Stimulated activated CD8-positive, alpha-beta memory T cell treated with anti-CD3 and anti-CD28 coated beads, Interleukin-2, amount 100 ng/mL, for 48 hours (primary cell): ENCODE results near the gene HMGB1.
"Not testable (repeated sequence)": the region's sequence is repeated elsewhere in the genome, so short reads cannot be mapped to it uniquely, and the experiment has no call there.

Experiments
- DNase-seq, 2 donors: peaks; one replicate each; pipeline ENCODE4 v3.0.0-alpha.2; 2020; ENCODE audit warnings: low read depth in 2 of 2

Gene HMGB1

DNA sequence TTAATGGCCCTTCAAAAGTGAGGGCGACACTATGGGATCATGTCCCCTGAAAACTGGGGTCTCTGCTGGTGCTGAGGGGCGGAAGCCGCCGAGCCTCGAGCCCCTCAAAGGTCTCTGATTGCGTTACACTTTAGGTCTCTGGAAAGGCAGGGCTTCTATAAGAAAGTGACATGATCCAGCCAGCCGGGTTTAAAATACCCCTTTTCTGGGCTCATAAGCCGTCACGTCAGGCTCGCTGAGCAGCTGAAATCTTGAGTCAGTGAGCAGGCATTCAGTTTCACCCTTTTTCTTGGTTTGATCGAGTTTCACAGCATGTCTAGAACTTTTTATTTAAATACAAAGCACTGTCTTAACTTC, 600 bp upstream of the HMGB1 start:
- DNase-seq = peak in 1 of 2 donors; percentile 7

GRCh38 chr13:30465343-30465592, 468 bp downstream of the HMGB1 start:
- DNase-seq = no peak

DNA sequence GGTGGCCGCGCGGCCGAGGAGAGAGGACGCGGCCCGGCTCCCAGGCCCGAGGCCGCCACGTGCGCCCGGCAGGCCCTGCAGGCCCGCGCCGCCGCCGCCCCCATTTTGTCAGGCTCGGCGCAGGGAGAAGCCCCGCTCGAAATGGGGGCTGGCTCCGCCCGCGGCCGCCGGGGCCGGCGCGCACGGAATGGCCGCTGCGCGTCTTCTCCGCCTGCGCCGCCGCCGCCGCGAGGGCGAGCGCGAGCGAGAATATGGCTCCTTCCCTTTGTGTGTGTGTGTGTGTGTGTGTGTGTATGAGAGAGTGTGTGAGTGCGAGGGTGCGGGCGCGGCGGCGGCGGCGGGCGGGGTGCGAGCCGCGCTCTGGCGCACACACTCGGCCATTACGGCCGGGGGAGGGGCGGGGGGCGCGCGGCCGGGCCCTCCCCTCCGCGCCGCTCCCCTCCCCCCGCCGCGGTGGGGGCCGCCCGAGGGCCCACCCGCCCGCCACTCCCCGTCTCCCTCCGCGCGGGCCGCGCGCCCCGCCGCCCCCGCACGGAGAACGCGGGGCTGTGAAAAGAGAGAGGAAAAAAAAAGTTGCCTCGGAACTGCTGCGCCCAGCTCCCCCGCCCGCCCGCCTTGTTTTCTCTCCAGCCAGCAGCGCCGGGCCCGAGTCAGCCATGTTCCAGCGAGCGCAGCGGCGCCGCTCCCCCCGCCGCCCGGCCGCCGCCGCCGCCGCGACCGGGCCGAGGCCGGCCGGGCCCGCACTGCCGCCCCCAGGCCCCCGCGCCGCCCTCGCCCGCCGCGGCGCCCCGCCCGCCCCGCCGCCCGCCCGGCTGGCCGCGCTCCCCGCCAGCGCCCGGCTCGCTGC, 1.0 kb downstream of the HMGB1 start:
- peak; percentile 51 to 58 for DNase-seq

DNA sequence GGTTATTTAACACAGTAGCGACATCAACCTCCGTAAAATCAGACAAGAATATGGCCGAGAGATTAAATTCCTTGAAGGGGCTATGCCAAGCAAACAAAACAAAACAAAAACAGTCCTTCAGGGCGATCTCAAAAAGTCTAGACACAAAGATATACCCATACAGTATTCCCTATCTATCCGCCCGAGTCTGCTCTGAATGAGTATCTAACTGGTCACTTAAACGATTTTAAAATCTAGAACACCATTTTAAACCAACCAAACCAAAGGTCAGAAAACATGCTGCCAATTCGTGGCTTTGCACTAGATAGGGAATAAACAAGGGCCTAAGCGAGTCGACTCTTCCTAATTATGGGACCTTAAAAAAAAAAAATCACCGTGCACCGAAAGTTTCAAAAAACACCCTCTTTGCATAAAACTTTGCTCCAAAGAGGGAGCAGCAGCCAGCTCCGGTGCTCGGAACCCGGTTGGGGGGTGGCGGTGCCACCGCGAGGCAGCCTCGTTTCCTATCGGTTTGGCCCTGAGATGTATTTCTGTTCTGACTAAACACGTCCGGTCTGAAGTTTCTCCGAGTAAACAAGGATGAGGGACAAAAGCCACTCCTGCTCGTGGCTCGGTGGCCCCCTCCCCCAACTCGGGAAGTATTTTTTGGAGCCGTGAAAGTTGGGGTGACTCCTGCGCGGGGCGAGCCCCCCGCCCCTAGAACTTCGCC, 1.8 kb downstream of the HMGB1 start:
- DNase-seq = peak; percentile 60 to 61

DNA sequence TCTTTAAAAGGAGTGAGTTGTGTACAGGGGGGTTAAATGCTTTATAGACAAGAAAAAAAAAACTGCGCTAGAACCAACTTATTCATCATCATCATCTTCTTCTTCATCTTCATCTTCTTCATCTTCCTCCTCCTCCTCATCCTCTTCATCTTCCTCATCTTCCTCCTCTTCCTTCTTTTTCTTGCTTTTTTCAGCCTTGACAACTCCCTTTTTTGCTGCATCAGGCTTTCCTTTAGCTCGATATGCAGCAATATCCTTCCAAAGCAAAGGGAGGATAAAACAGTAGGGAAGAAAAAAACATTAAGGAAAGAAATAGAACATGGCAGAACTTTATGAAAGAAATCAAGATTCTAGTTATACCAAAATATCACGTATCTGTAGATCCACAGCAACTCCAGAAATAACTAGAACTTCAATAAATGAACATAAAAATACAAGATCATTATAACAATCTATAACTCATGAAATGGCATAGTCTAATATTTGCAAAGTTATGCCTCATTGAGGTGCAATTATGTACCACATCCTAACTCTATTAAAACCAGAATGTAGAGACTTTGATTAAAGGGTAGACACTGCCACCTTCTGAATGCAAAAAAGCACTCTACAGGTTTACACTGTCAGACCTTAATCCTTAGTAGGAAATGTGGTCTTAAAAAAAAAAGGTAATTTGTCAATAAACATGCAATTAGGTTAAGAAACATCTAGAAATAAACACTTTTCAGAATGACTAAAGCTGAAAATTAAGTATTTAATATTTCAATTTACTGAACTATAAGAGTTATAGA, 4.3 kb downstream of the HMGB1 start:
- not testable (repeated sequence) for DNase-seq

DNA sequence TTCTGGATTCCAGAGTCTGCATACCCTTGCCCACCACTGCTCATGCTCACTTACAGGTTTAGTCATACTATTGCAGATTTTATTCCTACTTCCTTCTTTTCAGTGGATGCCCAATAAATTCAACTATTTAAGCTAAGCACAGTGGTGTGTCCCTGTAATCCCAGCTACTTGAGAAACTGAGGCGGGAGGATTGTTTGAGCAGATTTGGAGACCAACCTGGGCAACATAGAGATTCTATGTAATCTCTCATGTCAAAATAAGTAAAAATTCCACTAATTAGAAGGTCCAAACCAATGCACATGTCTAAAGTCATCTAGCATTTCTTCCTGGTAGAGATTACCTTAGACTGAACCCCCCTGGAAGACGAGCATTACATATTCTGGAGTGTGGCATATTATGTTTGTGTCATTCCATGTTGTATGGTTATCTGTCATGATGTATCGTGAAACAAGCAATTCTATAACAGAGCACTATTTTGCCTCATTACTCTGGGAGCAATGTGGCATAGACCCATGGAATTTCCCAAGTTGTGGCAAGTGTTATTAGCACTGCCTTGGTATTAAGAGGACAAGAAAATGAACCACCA, 8.3 kb downstream of the HMGB1 start:
- DNase-seq = no peak

DNA sequence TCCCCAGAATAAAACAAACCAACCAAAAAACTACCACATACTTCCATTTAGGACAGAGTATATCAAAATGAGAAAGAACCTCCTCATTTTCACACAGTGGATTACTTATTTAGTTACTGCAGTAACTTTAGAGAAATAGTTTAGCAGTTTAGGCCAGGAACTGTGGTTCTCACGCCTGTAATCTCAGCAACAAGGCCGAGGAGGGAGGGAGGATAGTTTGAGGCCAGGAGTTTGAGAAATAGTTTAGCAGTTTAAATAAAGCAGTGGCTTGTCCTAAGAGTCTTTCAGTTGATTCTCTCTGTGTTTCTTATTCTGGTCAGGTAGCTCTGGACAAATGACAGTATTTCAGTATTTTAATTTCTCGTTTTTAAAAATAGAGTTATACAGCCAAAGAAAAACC, 9.4 kb downstream of the HMGB1 start:
- DNase-seq = no peak

DNA sequence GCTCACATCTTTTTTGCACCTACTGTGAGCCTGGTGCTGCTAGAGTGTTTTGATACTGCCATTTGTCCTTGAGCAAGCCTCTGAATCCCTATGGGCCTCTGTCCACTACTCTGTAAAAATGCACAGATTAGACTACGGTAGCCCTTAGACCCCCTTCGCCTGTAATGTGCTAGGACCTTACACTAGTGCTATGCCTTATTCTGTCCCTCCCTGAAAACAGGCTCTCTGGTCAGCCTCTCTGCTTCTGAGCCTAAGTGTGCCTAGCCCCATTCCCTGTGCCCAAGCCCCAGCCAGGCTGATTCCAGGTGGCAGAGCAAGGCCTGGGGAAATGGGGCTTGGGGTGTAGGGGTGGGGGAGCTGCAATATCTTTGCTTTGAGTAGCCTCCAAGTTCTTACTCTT, 10.7 kb downstream of the HMGB1 start:
- DNase-seq = no peak

DNA sequence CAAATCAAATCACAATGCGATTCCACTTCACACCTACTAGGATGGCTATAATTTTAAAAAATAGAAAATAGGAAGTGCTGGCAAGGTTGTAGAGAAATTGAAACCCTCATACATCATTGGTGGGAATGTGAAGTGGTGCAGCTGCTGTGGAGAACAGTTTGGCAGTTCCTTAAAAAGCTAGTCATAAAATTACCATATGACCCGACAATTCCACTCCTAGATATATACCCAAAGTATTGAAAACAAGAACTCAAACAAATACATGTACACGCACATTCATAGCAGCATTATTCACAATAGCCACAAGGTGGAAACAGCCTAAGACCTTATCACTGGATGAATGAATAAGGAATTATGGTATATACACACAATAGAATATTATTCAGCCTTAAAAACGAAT, 12.0 kb downstream of the HMGB1 start:
- DNase-seq = no peak

DNA sequence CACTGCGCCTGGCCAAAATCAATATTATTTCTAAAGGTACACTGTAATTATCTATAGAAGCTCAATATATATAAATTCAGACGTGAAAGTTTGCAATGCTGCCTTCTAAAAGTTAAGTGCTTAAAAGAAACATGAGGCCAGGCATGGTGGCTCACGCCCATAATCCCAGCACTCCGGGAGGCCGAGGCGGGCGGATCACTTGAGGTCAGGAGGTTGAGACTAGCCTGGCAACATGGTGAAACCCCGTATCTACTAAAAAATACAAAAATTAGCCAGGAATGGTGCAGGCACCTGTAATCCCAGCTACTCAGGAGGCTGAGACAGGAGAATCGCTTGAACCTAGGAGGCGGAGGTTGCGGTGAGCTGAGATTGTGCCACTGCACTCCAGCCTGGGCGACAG, 14.3 kb downstream of the HMGB1 start:
- DNase-seq = not testable (repeated sequence)

GRCh38 chr13:30450066-30450465, 15.7 kb downstream of the HMGB1 start:
- no peak for DNase-seq

DNA sequence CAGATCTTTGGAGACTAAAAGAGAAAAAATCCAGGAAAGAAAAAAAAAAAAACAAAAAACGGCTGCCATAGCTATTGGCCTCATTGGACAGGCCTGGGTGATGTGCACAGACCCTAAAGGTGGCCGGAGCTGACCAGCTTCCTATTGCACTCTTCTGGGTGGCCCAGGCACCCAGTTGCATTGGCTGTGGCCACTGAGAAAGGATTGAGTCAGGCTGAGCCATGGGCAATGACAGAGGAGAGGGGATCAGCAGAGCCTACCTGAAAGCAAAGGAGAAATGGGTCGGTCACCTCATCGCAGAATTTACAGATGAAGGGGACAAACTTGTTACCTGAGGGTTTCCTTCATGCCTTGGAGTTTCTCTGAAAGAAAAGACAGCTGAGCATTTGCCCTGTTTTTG, 17.3 kb downstream of the HMGB1 start:
- no peak for DNase-seq

DNA sequence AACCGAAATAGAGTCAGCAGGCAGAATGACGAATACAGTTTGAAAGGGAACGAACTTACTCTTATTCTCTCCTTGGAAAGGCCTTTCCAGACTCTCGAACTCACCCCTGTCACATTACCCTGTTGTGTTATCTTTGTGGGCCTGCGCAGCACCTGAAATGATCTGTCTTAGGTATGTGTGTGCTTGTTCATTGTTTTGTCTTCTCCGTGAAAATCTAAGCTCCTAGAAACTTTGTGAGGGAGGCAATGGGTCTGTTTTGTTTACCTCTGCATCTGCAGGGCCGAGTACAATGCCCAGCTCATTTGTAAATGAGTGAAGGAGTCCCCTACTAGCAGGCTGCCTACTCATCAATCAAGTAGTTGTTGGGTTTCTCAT, 19.6 kb downstream of the HMGB1 start:
- DNase-seq = no peak

DNA sequence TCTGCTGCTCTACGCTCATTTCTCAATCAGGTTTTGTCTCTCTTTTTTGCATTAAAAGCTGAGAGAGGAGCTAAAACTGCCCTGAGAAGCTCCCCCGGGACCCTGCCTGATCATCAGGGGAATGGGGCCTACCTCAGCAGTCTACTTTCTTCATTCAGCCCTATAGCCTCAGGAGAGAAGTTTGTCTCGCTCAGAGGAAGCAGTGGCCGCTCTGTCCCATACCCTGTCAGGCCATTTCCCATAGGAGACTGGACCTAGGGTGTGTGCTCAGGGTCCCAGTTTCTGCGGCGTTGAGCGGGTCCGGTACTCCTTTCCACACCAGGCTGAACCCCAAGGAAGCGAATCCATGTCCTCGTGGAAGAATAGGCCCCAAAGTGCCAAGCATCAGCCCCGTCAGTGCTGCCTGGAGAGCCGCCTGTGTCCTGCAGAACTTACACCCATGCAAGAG, 21.8 kb downstream of the HMGB1 start:
- no peak for DNase-seq

- not testable (repeated sequence) for DNase-seq
Observed at GRCh38 chr13:30443491-30443890, 22.2 kb downstream of the HMGB1 start.

GRCh38 chr13:30442926-30443325, 22.8 kb downstream of the HMGB1 start:
- no peak for DNase-seq

GRCh38 chr13:30440910-30441703, 24.6 kb downstream of the HMGB1 start:
- DNase-seq = no peak

DNA sequence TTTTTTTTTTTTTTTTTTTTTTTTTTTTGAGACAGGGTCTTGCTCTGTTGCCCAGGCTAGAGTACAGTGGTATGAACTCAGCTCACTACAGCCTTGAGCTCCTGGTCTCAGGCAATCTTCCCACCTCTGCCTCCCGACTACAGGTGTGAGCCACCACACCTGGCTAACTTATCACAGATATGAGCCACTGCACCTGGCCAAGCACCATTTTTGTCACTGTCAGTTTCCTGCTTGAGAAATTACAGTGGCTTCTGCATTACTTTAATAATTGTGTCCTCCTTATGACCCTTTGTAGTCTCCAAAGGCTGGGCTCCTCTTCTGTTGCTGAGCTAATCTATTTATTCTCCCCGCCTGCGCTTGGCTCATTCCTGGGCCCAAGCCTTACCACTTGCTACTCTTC, 27.4 kb downstream of the HMGB1 start:
- no peak for DNase-seq

DNA sequence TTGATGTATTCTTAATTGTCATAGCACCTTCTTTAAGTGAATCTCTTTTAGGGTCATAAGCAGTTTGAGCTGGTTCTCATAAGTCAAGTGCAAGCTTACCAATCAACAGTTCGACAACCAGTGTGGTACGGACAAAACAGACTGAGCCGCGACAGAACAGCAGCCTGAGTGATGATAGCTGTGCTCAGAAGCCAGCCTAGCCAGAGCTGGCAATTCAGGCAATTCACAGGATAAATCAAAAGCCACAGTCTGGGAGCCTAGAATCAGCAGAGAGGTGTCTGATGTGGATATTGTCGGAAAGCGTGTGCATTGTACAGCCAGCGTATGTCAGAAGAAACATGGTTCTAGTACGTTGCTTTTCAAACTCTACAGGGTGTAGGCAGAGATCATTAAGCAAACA, 28.6 kb downstream of the HMGB1 start:
- no peak for DNase-seq

GRCh38 chr13:30435911-30436451, 29.8 kb downstream of the HMGB1 start:
- no peak for DNase-seq

DNA sequence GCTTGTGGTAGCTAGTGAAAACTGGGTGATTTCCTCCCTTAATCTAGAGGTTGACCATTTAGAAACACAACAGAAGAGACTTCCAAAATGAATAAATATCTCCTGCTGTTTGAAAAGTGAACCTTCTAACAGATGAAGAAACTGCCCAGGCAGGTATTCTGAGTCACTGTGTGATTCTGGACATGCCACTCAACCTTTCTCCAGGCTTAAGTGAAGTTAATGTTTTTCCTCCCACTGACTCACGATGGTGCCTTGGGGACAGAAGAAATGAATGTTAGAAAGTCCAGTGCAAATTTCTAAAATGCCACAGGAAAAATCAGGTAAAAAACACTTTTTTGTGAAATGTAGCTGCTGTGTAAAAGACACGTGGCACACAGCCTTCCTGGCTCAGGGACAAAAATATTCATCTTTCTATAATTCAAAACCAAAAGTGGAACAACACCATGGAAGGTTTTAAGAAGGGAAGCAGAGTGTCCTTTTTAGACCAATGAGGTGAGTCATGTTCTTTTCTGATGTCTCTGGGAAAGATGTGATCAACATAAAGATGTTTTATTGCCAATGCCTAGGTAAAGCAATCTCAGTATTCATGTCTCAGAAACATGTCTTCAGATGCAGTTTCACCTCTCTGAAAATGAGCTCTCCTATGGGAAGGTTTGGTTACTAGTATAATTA, 34.3 kb downstream of the HMGB1 start:
- no peak for DNase-seq
